DND-41 (cell line): ENCODE results near the gene NEK10.

Experiments used
- CTCF ChIP-seq: IDR thresholded peaks from 2 replicates; pipeline ENCODE4 v1.5.1; 2012; ENCODE audit warnings: borderline replicate concordance, low read length, moderate library complexity, mild to moderate bottlenecking; ENCODE audit not compliant: poor library complexity, severe bottlenecking; ENCODE audit errors: extremely low read depth
- EZH2 ChIP-seq: IDR thresholded peaks from 3 replicates; pipeline ENCODE4 v1.6.1; 2012; ENCODE audit warnings: borderline replicate concordance, low read depth, mild to moderate bottlenecking, moderate library complexity, low read length, inconsistent platforms; ENCODE audit not compliant: severe bottlenecking

GRCh38 chr3:27127195-27127594 is 242.0 kb downstream of the NEK10 start:
- TF ChIP-seq CTCF (no peak), EZH2 (no peak)
